Effector CD8-positive, alpha-beta T cell (primary cell): ENCODE measurements around the gene GTF3C4.
"Not testable (repeated sequence)": the region's sequence is repeated elsewhere in the genome, so short reads cannot be mapped to it uniquely, and the experiment has no call there.

ENCODE experiments used
- DNase-seq: peaks from one replicate; lab custom pipeline; 2025; lab: John Stamatoyannopoulos, UW

Gene GTF3C4

GRCh38 chr9:132702254-132702653, 32.0 kb downstream of the GTF3C4 start:
- no peak for DNase-seq

GRCh38 chr9:132703336-132703735, 33.1 kb downstream of the GTF3C4 start:
- no peak for DNase-seq

GRCh38 chr9:132708239-132708638, 38.0 kb downstream of the GTF3C4 start:
- no peak for DNase-seq

GRCh38 chr9:132708769-132709430, 38.6 kb downstream of the GTF3C4 start:
- DNase-seq: no peak

GRCh38 chr9:132710333-132710732, 40.1 kb downstream of the GTF3C4 start:
- DNase-seq: no peak

DNA sequence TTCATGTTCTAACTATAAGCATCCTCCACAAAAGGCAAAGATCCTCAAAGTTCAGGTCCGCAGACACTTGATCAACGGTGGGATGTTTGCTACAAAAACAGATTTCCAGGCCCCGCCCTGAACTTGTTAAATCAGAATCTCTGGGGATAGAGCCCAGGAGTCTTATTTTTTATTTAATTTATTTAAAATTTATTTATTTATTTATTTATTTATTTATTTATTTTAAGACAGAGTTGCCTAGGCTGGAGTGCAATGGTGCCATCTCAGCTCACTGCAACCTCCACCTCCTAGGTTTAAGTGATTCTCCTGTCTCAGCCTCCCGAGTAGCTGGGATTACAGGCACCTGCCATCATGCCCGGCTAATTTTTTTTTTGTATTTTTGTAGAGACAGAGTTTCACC, 40.9 kb downstream of the GTF3C4 start:
- not testable (repeated sequence) for DNase-seq

- no peak for DNase-seq
Measured at GRCh38 chr9:132711846-132712245, 41.6 kb downstream of the GTF3C4 start.

- no peak for DNase-seq
Measured at GRCh38 chr9:132712753-132713152, 42.5 kb downstream of the GTF3C4 start.

GRCh38 chr9:132716007-132716406, 45.7 kb downstream of the GTF3C4 start:
- no peak for DNase-seq

- DNase-seq: no peak
Measured at GRCh38 chr9:132717326-132717945, 47.2 kb downstream of the GTF3C4 start.

DNA sequence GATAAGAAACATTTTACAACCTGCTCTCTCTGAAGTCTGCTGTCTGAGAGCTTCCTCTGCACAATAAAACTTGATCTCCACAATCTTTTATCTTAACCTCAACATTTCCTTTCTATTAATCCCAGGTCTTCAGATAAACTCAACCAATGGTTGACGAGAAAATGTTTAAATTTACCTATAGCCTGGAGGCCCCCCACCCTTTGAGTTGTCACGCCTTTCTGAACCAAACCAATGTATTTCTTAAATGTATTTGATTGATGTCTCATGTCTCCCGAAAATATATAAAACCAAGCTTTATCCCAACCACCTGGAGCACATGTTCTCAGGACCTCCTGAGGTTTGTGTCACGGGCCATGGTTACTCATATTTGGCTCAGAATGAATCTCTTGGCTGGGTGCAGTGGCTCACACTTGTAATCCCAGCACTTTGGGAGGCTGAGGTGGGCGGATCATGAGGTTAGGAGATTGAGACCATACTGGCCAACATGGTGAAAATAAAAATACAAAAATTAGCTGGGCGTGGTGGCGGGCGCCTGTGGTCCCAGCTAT, 48.2 kb downstream of the GTF3C4 start:
- not testable (repeated sequence) for DNase-seq

- no peak for DNase-seq
Measured at GRCh38 chr9:132721661-132722060, 51.4 kb downstream of the GTF3C4 start.

DNA sequence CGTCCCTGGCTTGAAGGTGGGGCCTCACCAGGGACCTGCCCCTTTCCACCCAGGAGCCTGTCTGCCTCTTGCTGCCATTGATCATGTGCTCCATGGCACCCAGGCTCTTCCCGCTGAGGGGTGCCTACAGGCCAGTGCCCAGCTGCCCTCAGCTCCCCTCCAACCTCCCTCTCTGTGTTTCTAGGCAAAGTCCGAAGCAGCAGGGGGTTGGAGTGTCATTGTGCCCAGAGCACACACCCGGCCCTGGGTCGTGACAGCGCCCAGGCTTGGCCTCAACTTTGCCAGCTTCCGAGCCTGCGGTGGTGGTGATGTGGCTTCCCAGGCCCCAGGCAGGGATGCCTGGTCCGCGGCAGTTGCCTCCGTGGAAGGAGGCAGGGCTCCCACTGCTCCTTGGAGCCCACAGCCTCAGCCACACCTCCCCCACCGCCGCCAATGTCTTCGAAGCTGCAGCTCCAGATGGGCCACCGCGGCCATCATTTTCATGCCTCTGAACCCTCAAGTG, 52.4 kb downstream of the GTF3C4 start:
- DNase-seq: no peak

- DNase-seq: no peak
Measured at GRCh38 chr9:132723809-132724208, 53.5 kb downstream of the GTF3C4 start.

DNA sequence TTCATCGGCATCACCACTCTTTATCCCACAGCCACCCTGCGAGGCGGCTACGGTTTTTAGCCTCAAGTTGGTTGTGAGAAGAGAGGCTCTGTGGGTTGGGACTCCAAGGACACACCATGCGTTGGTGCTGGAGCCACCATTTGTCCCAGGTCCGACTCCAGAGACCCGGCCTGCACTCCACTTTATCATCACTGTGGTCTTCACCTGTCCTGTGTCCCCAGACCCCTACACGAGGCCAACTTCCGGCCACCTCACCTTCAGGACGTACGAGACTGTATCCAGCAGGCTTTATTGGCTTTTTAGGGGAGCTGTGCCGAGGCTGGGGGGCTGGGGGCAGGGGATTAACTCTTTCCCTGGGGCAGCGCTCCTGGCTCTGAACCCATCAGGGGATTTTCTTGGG, 55.0 kb downstream of the GTF3C4 start:
- no peak for DNase-seq

GRCh38 chr9:132726576-132727130, 56.4 kb downstream of the GTF3C4 start:
- DNase-seq: no peak

DNA sequence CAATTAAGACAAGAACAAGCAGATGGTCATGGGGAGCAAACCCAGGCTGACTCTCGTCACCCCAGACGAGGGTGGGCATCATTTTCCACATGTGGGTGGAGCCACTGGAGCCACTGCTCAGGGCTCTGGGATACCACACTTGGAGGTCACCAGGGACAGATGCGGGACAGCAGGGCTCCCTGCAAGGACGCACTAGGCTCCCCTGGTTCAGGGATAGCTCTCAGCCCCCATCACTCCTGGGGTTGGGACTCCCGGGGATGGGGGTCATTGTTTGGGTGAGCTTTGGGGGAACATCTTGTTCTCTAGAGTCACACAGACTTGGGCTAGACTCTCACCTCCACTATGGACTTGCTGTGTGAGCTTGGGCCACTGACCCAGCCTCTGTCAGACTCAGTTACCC, 57.8 kb downstream of the GTF3C4 start:
- DNase-seq: no peak

DNA sequence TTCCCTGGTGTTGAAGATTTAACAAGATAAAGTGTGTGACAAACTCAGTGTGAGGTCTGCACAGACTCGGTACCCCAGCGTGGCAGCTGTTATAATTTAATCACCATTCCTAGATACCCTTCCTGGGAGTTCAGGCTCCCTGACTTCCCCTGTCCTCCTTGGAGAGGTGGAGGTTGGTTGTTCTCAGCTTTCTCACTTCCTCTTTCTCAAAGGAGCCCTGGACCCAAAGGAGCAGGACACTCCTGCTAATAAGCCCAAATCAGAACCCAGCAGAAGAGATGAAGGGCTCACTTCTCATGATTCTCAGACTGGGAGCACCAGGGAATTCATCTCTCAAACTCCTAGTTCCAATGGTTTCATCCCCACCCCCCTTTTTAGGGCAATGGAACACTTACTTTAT, 58.2 kb downstream of the GTF3C4 start:
- no peak for DNase-seq

DNA sequence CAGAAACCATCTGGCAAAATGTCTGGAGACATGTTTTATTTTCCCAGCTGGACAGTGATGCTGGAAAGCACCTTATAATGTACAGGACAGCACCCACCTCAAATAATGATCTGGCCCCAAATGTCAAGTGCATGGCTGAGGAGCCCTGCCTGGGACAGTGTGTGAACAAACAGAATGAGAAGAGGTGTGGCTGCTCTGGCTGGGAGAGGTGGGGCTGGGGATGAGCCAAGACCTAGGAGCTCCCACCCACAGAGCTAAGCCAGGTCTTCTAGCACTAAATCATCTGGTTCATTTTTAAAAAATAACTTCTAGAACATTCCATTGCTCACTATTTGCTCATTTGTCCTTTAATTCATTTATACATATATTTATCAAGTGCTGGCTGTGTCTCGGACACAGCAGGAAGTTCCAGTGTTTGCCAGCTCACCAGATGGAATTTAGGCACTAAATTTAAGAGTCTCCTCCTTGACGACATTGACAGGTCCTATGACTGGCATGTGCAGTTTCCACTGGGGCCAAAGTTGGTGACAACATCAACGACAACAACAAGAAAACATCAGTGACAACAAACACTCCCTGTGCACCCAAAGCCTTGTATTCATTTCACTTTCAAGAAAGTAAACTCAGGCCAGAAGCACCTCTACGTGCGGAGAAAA, 59.1 kb downstream of the GTF3C4 start:
- DNase-seq: no peak

- no peak for DNase-seq
Measured at GRCh38 chr9:132730054-132731033, 60.1 kb downstream of the GTF3C4 start.

- DNase-seq: no peak
Measured at GRCh38 chr9:132731230-132731629, 61.0 kb downstream of the GTF3C4 start.
